KMS-11 (cell line): ENCODE measurements around the gene KRTAP20-1.

Experiments
- H2AFZ ChIP-seq: fragments of 200-600 bp; sonication (generic); 2 replicates; pipeline ENCODE4 v1.6.1; 2016; ENCODE audit warnings: antibody characterized with exemption, mixed run types, low read depth
- H3K27ac ChIP-seq: fragments of 200-600 bp; sonication (generic); 2 replicates; pipeline ENCODE4 v1.6.1; 2016; ENCODE audit warnings: mild to moderate bottlenecking, mixed run types
- H3K27me3 ChIP-seq: fragments of 200-600 bp; sonication (generic); 2 replicates; pipeline ENCODE4 v1.6.1; 2017; ENCODE audit warnings: mild to moderate bottlenecking, low read depth, mixed run types, moderate library complexity; ENCODE audit not compliant: insufficient read depth
- H3K36me3 ChIP-seq: fragments of 200-600 bp; sonication (generic); 2 replicates; pipeline ENCODE4 v1.6.1; 2017; ENCODE audit warnings: mild to moderate bottlenecking, mixed run types; ENCODE audit not compliant: insufficient read depth
- H3K4me1 ChIP-seq: fragments of 200-600 bp; sonication (generic); 2 replicates; pipeline ENCODE4 v1.6.1; 2016; ENCODE audit warnings: mild to moderate bottlenecking, low read depth, mixed run types; ENCODE audit not compliant: poor library complexity, severe bottlenecking
- H3K4me2 ChIP-seq: fragments of 200-600 bp; sonication (generic); 2 replicates; pipeline ENCODE4 v1.7.0; 2016; ENCODE audit warnings: mild to moderate bottlenecking, mixed run types
- H3K4me3 ChIP-seq: fragments of 200-600 bp; sonication (generic); IDR thresholded peaks from 2 replicates; pipeline ENCODE4 v1.6.1; 2017; ENCODE audit warnings: low read depth, low read length, mixed read lengths; ENCODE audit not compliant: insufficient read depth
- H3K79me2 ChIP-seq: fragments of 200-600 bp; sonication (generic); 2 replicates; pipeline ENCODE4 v1.6.1; 2016; ENCODE audit warnings: low read depth, mixed run types; ENCODE audit not compliant: insufficient read depth
- H3K9ac ChIP-seq: fragments of 200-600 bp; sonication (generic); 2 replicates; pipeline ENCODE4 v1.6.1; 2016; ENCODE audit warnings: mild to moderate bottlenecking, mixed run types
- H4K20me1 ChIP-seq: fragments of 200-600 bp; sonication (generic); 2 replicates; pipeline ENCODE4 v1.6.1; 2016; ENCODE audit warnings: mild to moderate bottlenecking, mixed run types; ENCODE audit not compliant: insufficient read depth
- CTCF ChIP-seq: fragments of 200-600 bp; sonication (generic); conservative IDR thresholded peaks from 2 replicates; pipeline ENCODE4 v1.6.1; 2017; ENCODE audit warnings: low read depth, mild to moderate bottlenecking, antibody characterized with exemption, low read length, moderate library complexity, mixed read lengths

Gene KRTAP20-1

GRCh38 chr21:30634906-30635305, 18.7 kb downstream of the KRTAP20-1 start, which contains the start of gene KRTAP20-2:
KRTAP20-2 (plus strand) TSS chr21:30635206; CDS start chr21:30635264, 58 bp downstream.
- H3K27ac ChIP-seq: no peak within 1 kb of the TSS
- no peaks in the 10 kb centered on the region for H3K36me3 ChIP-seq
- no peak within 1 kb of the TSS for H3K4me2 ChIP-seq
- no peaks in the 10 kb centered on the region for H4K20me1 ChIP-seq
- H3K9ac ChIP-seq: no peak within 1 kb of the TSS
- H3K4me3 ChIP-seq: no peak within 1 kb of the TSS
- H3K27me3 ChIP-seq: no peaks in the 10 kb centered on the region
- TF ChIP-seq CTCF: no peak
- no peak within 1 kb of the TSS for H2AFZ ChIP-seq
- no peaks in the 10 kb centered on the region for H3K79me2 ChIP-seq
- H3K4me1 ChIP-seq: no peaks in the 10 kb centered on the region

GRCh38 chr21:30638686-30639085, 22.5 kb downstream of the KRTAP20-1 start:
- no peak for TF ChIP-seq CTCF
- H3K79me2 ChIP-seq: no peaks in the 10 kb centered on the region
- no peaks in the 10 kb centered on the region for H4K20me1 ChIP-seq
- no peak overlapping the region for H3K4me3 ChIP-seq
- no peak overlapping the region for H3K27ac ChIP-seq
- H3K4me2 ChIP-seq: no peak overlapping the region
- no peak overlapping the region for H3K9ac ChIP-seq
- no peaks in the 10 kb centered on the region for H3K4me1 ChIP-seq
- no peak overlapping the region for H2AFZ ChIP-seq
- no peaks in the 10 kb centered on the region for H3K36me3 ChIP-seq
- no peaks in the 10 kb centered on the region for H3K27me3 ChIP-seq

- Histone ChIP-seq H3K27ac (no peak within 1 kb of the TSS), H3K4me2 (no peak within 1 kb of the TSS), H2AFZ (no peak within 1 kb of the TSS), H3K4me1 (no peaks in the 10 kb centered on the region), H3K79me2 (no peaks in the 10 kb centered on the region), H4K20me1 (no peaks in the 10 kb centered on the region), H3K4me3 (no peak within 1 kb of the TSS), H3K27me3 (no peaks in the 10 kb centered on the region), H3K36me3 (no peaks in the 10 kb centered on the region), H3K9ac (no peak within 1 kb of the TSS)
- no peak for TF ChIP-seq CTCF
Observed at GRCh38 chr21:30642564-30642963, 26.3 kb downstream of the KRTAP20-1 start, which contains the start of gene KRTAP20-3. KRTAP20-3 (plus strand) TSS chr21:30642864.

- TF ChIP-seq CTCF: no peak
- no peak overlapping the region for H3K4me2 ChIP-seq
- no peak overlapping the region for H3K9ac ChIP-seq
- no peaks in the 10 kb centered on the region for H4K20me1 ChIP-seq
- no peak overlapping the region for H2AFZ ChIP-seq
- H3K4me3 ChIP-seq: no peak overlapping the region
- no peak overlapping the region for H3K27ac ChIP-seq
- H3K79me2 ChIP-seq: no peaks in the 10 kb centered on the region
- no peaks in the 10 kb centered on the region for H3K36me3 ChIP-seq
- no peaks in the 10 kb centered on the region for H3K27me3 ChIP-seq
- no peaks in the 10 kb centered on the region for H3K4me1 ChIP-seq
Observed at GRCh38 chr21:30646904-30647414, 30.7 kb downstream of the KRTAP20-1 start.
